Suprapubic skin (tissue), 4 donors: ENCODE measurements around the gene SLC22A9.

Source experiments
- EP300 ChIP-seq: sonication (generic); formaldehyde crosslinking; IDR thresholded peaks from one replicate; pipeline ENCODE4 v1.6.1; 2017; ENCODE audit warnings: antibody characterized with exemption
- POLR2AphosphoS5 ChIP-seq, 3 donors: sonication (generic); formaldehyde crosslinking; IDR thresholded peaks; one replicate each; pipeline ENCODE4 v1.6.1; 2017; ENCODE audit warnings: antibody characterized with exemption in 3 of 3

DNA sequence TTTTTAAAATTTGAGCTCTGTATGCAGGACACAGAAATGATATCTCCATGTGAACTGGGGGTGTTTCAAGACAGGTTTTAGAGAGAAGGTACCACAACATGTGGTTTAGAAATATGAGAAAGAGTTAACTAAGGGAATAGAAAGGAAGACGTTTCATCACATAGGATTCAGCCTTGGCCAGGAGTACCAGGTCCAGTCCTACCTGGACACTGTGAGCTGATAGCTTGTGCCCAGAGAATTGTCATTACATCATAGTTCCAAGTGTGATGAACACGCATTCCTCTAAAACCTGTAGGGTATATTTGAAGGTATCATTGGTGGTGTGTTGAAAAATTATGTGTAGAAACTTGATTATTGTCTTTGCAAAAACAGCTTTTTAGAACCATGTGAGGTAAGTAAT is 1.8 kb downstream of the SLC22A9 start:
- TF ChIP-seq POLR2AphosphoS5 (IDR thresholded peaks at IDR 0.05) (no peak), EP300 (no peak)
